Natural killer cell (primary cell): ENCODE data around the gene RBM44. TPM values are rescaled to one million over a fixed set of nuclear protein-coding genes. Genes with fewer than 3 reads are reported as not detected.

Experiments
- ATAC-seq, 3 donors: fragments of 150-1000 bp in 2 of 3; fragments of 200-7000 bp in 1 of 3; cut with Tn5 transposase; 1 replicate in 1 of 3; 2 replicates in 2 of 3; pipeline ENCODE4 v1.10.0; 2021; ENCODE audit warnings: mild to moderate bottlenecking in 2 of 3, moderate library complexity in 2 of 3
- DNase-seq, 2 donors: peaks; one replicate each; pipeline versions ENCODE4 v3.0.0 to v3.0.0-alpha.2; 2013 to 2021; ENCODE audit warnings: mixed read lengths in 1 of 2
- H3K27ac ChIP-seq: one replicate; pipeline ENCODE4 v1.5.1; 2013; ENCODE audit warnings: mild to moderate bottlenecking, low read length
- H3K27me3 ChIP-seq: one replicate; pipeline ENCODE4 v1.6.1; 2013; ENCODE audit warnings: low read length; ENCODE audit not compliant: control insufficient read depth, insufficient read depth
- H3K36me3 ChIP-seq: one replicate; pipeline ENCODE4 v1.6.1; 2013; ENCODE audit warnings: low read length; ENCODE audit not compliant: control insufficient read depth, insufficient read depth
- H3K4me1 ChIP-seq: one replicate; pipeline ENCODE4 v1.6.1; 2013; ENCODE audit warnings: low read length; ENCODE audit not compliant: control insufficient read depth, insufficient read depth
- H3K4me3 ChIP-seq: one replicate; pipeline ENCODE4 v1.5.1; 2013; ENCODE audit warnings: low read length
- H3K9me3 ChIP-seq: one replicate; pipeline ENCODE4 v1.6.1; 2013; ENCODE audit warnings: low read length; ENCODE audit not compliant: control insufficient read depth, insufficient read depth
- H3K27ac Mint-ChIP-seq, 2 donors: one replicate each; pipeline ENCODE4 v1.8.0; 2022; ENCODE audit warnings: mild to moderate bottlenecking in 2 of 2, mixed read lengths in 2 of 2, moderate library complexity in 1 of 2
- H3K27me3 Mint-ChIP-seq, 2 donors: one replicate each; pipeline ENCODE4 v1.8.0; 2022; ENCODE audit warnings: low read depth in 2 of 2, mixed read lengths in 2 of 2
- H3K36me3 Mint-ChIP-seq: one replicate; pipeline ENCODE4 v1.8.0; 2022; ENCODE audit warnings: mixed read lengths
- H3K4me1 Mint-ChIP-seq, 2 donors: one replicate each; pipeline ENCODE4 v1.8.0; 2022; ENCODE audit warnings: mixed read lengths in 2 of 2
- H3K4me3 Mint-ChIP-seq: one replicate; pipeline ENCODE4 v1.8.0; 2022; ENCODE audit warnings: mild to moderate bottlenecking, moderate library complexity, mixed read lengths
- H3K9me3 Mint-ChIP-seq, 2 donors: one replicate each; pipeline ENCODE4 v1.8.0; 2022; ENCODE audit warnings: mixed read lengths in 2 of 2
- WGBS: methylation state at CpG from one replicate; pipeline ENCODE4 v1.1.7; 2013; ENCODE audit warnings: missing lambda C conversion rate; ENCODE audit not compliant: insufficient coverage; 5-methylcytosine and 5-hydroxymethylcytosine counted together
- intact Hi-C: fragments of 100-400 bp; cut with micrococcal nuclease; formaldehyde crosslinking; loops from one replicate; pipeline ENCODE4 v1.14.2; 2022
- total RNA-seq, 4 donors: library from RNA; stranded (reverse); fragments of 120-200 nt in 1 of 4; gene quantifications; one replicate each; pipeline versions ENCODE4 v1.2.3 to v1.2.4, GENCODE V29; 2013 to 2022
- TF ChIP-seq, protein P1 (sequence below): fragments of 200-600 bp; IDR thresholded peaks from one replicate; pipeline ENCODE4 v1.8.0; 2022; ENCODE audit warnings: antibody characterized with exemption

Gene RBM44
- total RNA-seq, 3 donors from 2014 or later (not counting 1 experiment from before 2014, with no cell fraction given), result 1.8 to 5.0 (median 2.9) TPM

DNA sequence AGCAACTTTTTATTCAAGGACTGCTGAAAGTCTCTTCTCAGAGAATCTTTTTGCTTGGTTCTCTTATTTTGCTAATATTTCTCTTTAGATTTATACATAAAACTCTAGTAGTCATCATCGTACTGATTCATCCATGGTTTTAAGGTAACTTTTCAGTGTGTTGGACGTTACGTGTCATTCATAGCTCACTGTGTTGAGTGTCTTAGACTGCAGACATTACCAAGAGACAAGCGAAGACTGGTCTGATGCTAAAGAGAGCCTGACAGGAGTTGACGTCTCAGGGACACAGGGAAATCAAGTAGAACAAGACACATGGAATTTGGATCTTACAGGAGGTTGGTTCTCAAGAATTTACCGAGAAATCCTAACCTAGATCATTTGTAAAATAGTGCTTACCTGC lies 25.5 kb downstream of the RBM44 start:
- no peaks in the 10 kb centered on the region for H3K27me3 Mint-ChIP-seq
- H3K4me1 Mint-ChIP-seq, result no peaks in the 10 kb centered on the region
- Histone ChIP-seq H3K4me3 (no peak overlapping the region), H3K27ac (no peak overlapping the region), H3K36me3 (no peaks in the 10 kb centered on the region), H3K4me1 (no peaks in the 10 kb centered on the region), H3K9me3 (no peaks in the 10 kb centered on the region), H3K27me3 (no peaks in the 10 kb centered on the region)
- no peaks in the 10 kb centered on the region for H3K36me3 Mint-ChIP-seq
- no peak overlapping the region for H3K27ac Mint-ChIP-seq
- no peak overlapping the region for H3K4me3 Mint-ChIP-seq
- TF ChIP-seq, protein P1, sequence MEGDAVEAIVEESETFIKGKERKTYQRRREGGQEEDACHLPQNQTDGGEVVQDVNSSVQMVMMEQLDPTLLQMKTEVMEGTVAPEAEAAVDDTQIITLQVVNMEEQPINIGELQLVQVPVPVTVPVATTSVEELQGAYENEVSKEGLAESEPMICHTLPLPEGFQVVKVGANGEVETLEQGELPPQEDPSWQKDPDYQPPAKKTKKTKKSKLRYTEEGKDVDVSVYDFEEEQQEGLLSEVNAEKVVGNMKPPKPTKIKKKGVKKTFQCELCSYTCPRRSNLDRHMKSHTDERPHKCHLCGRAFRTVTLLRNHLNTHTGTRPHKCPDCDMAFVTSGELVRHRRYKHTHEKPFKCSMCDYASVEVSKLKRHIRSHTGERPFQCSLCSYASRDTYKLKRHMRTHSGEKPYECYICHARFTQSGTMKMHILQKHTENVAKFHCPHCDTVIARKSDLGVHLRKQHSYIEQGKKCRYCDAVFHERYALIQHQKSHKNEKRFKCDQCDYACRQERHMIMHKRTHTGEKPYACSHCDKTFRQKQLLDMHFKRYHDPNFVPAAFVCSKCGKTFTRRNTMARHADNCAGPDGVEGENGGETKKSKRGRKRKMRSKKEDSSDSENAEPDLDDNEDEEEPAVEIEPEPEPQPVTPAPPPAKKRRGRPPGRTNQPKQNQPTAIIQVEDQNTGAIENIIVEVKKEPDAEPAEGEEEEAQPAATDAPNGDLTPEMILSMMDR, result no peak
- DNase-seq (no peak), ATAC-seq (no peak)
- WGBS, result 89% methylated on average over 6 of the region's 6 CpGs
- H3K9me3 Mint-ChIP-seq, result no peaks in the 10 kb centered on the region
- intact Hi-C loops, result no loop called here

DNA sequence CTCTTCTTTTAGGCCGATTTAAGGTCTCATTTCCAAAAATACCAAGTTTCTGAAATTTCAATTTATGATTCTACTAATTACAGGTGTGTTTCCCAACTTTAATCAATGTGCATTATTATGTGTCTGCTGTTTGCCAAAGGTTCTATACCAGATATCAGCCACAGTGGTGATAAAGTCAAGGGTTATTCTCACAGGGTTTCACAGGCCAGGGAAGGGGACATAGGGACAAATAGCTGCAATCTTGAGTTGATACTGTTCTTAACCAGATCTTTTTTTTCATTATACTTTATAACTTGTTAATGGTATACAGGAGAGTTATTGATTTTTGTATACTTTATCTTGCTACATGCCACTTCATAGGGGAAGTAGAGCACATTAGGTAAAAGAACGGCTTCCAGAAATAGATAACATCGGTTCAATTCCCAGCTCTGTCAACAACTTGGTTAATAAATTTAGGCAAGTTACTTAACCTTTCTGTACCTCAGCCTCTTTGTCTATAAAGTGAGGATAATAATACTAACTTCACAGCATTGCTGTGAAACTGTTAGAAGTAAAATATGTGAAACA lies 28.9 kb downstream of the RBM44 start:
- no peak for DNase-seq
- H3K4me1 ChIP-seq, result no peaks in the 10 kb centered on the region
- no peak overlapping the region for H3K4me3 Mint-ChIP-seq
- H3K36me3 Mint-ChIP-seq, result no peaks in the 10 kb centered on the region
- no peak overlapping the region for H3K27ac ChIP-seq
- no peaks in the 10 kb centered on the region for H3K4me1 Mint-ChIP-seq
- H3K9me3 ChIP-seq, result no peaks in the 10 kb centered on the region
- no peaks in the 10 kb centered on the region for H3K9me3 Mint-ChIP-seq
- 100% methylated on average over 1 of the region's 3 CpGs for WGBS
- H3K4me3 ChIP-seq, result no peak overlapping the region
- no peaks in the 10 kb centered on the region for H3K36me3 ChIP-seq
- H3K27me3 Mint-ChIP-seq, result peaks cover 0 to 6% of the 10 kb centered on the region in 2 donors
- intact Hi-C loops, result no loop called here
- no peak overlapping the region for H3K27ac Mint-ChIP-seq
- no peak for ATAC-seq
- TF ChIP-seq, protein P1, result no peak
- H3K27me3 ChIP-seq, result no peaks in the 10 kb centered on the region

DNA sequence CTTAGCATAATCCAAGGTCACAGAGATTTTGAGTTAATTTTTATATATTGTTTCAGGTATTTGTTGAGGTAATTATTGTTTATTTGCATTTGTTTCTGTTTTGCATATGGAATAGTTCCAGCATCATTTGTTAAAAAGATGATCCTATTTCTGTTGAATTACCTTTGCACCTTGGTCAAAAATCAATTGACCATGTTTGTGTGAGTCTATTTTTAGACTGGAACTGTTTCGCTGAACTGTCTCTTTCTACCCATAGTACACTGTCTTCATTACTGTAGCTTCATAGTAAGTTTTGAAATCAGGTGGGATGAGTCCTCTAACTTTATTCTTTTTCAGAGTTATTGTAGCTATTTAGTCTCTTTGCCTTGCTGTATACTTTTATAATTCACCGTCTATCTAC lies 31.9 kb downstream of the RBM44 start:
- no CpG with 5 or more reads among the region's 2 CpGs for WGBS
- intact Hi-C loops, result no loop called here
- Histone ChIP-seq H3K9me3 (no peaks in the 10 kb centered on the region), H3K4me1 (no peaks in the 10 kb centered on the region), H3K27me3 (no peaks in the 10 kb centered on the region), H3K27ac (no peak overlapping the region), H3K4me3 (no peak overlapping the region), H3K36me3 (no peaks in the 10 kb centered on the region)
- H3K36me3 Mint-ChIP-seq, result no peaks in the 10 kb centered on the region
- H3K9me3 Mint-ChIP-seq, result no peaks in the 10 kb centered on the region
- peaks cover 0 to 6% of the 10 kb centered on the region in 2 donors for H3K27me3 Mint-ChIP-seq
- DNase-seq (no peak), ATAC-seq (no peak)
- no peak overlapping the region for H3K27ac Mint-ChIP-seq
- no peak overlapping the region for H3K4me3 Mint-ChIP-seq
- TF ChIP-seq, protein P1, result no peak
- no peaks in the 10 kb centered on the region for H3K4me1 Mint-ChIP-seq

DNA sequence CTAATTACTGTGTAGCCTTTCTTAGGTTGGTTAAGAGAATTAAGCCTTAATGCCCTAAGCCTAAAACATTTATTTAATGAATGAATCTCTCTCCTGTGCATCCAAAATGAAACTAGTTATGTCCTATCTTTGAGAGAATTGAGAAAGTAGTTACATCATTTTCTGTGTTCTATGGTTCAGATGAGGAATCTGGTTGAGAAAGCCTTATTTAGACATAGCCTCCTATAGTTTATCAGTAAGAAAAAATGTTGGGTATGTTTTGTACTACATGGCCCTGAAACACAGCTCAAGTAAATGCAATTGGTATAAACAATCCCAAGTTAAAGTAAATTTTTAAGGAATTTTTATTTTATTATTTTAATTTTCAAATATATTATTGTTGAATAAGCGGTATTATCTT lies 35.0 kb downstream of the RBM44 start:
- H3K36me3 ChIP-seq, result no peaks in the 10 kb centered on the region
- no peaks in the 10 kb centered on the region for H3K4me1 ChIP-seq
- Mint-ChIP-seq H3K4me3 (no peak overlapping the region), H3K4me1 (no peaks in the 10 kb centered on the region), H3K27me3 (peaks cover 0 to 6% of the 10 kb centered on the region in 2 donors), H3K9me3 (no peaks in the 10 kb centered on the region), H3K36me3 (no peaks in the 10 kb centered on the region), H3K27ac (no peak overlapping the region)
- H3K9me3 ChIP-seq, result no peaks in the 10 kb centered on the region
- H3K27me3 ChIP-seq, result no peaks in the 10 kb centered on the region
- WGBS, result no CpG with 5 or more reads among the region's 1 CpG
- ATAC-seq (no peak), DNase-seq (no peak)
- intact Hi-C loops, result no loop called here
- H3K27ac ChIP-seq, result no peak overlapping the region
- no peak overlapping the region for H3K4me3 ChIP-seq
- TF ChIP-seq, protein P1, result no peak
